ENCODE data around the gene PSAPL1.

The PSAPL1 gene

GRCh38 chr4:7416745-7417432 is 17.8 kb downstream of the PSAPL1 start:
- no peak for DNase-seq

DNA sequence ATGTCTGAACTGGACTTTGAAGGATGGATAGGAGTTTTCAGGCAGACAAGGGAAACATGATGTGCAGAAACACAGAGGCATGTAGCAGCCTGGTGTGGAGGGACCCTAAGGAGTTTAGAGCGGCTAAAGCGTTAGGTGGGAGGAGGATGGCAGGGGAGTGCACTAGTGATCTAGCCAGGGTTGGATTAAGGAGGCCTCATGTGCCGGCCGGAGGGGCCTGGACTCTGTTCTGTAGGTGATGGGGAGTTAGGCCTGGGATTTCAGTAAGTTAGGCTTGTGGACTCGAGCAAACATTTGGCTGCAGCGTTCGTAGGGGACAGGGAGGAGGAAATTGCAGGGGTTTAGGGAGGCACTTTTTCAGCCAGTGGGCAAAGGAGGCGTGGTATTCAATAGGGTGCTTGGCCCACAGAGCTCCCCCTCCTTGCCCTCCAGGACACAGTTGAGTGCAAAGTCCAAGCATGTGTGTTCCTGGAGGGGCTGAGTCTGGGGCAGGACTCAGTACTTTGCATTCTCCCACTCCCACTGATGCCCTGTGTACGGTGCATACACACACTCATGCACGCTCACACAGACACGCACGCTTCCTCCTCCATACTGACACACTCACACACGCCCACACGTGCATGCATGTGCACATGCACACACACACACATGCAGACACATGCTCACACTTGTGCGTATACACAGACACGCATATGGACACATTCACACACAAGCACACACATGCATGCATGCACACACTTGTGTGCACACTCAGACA is 18.6 kb downstream of the PSAPL1 start:
- DNase-seq = no peak

GRCh38 chr4:7414736-7415510 is 19.8 kb downstream of the PSAPL1 start:
- DNase-seq = no peak

GRCh38 chr4:7414046-7414445 is 20.7 kb downstream of the PSAPL1 start:
- DNase-seq = no peak

DNA sequence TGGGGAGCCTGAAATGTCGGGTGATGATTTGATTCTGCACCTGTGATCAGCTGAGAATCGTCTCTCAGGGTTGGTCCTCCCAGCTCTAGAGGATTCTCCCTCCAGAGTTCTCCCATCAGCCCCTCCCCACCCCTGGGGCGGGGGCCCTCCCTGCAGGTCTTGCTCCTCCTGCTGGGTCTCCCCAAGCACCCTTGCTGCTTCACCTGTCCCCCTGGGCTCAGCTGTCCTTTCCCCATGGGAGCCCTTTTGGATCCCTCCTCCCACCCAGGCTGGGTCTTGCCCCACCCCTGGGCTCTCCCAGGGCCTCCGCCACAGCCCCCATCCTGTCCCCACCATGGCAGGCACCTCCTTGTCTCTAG is 22.2 kb downstream of the PSAPL1 start:
- DNase-seq = no peak

GRCh38 chr4:7411896-7412553 is 22.7 kb downstream of the PSAPL1 start:
- DNase-seq = no peak

- DNase-seq = no peak
Observed at GRCh38 chr4:7411491-7411890, 23.2 kb downstream of the PSAPL1 start.

GRCh38 chr4:7410446-7410845 is 24.3 kb downstream of the PSAPL1 start:
- DNase-seq = no peak

- no peak for DNase-seq
Observed at GRCh38 chr4:7408166-7408565, 26.6 kb downstream of the PSAPL1 start.

GRCh38 chr4:7403001-7403400 is 31.7 kb downstream of the PSAPL1 start:
- DNase-seq = no peak

GRCh38 chr4:7402526-7402925 is 32.2 kb downstream of the PSAPL1 start:
- DNase-seq = no peak

DNA sequence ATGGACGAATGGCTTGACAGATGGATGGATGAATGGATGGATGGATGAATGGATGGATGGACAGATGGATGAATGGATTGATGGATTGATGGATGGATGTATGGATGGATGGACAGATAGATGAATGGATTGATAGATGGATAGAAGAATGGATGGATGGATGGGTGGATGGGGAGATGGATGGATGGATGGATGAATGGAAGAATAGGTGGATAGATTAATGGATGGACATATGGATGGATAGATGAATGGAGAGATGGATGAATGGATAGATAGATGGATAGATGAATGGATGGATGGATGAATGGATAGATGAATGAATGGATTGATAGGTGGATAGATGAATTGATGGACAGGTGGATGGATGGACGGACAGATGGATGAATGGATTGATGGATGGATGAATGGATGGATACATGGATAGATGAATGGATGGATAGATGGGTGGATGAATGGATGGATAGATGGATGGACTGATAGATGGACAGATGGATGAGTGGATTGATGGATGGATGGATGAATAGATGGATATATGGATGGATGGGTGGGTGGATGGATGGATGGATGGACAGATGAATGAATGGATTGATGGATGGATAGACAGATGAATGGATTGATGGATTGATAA is 33.9 kb downstream of the PSAPL1 start:
- no peak for DNase-seq

DNA sequence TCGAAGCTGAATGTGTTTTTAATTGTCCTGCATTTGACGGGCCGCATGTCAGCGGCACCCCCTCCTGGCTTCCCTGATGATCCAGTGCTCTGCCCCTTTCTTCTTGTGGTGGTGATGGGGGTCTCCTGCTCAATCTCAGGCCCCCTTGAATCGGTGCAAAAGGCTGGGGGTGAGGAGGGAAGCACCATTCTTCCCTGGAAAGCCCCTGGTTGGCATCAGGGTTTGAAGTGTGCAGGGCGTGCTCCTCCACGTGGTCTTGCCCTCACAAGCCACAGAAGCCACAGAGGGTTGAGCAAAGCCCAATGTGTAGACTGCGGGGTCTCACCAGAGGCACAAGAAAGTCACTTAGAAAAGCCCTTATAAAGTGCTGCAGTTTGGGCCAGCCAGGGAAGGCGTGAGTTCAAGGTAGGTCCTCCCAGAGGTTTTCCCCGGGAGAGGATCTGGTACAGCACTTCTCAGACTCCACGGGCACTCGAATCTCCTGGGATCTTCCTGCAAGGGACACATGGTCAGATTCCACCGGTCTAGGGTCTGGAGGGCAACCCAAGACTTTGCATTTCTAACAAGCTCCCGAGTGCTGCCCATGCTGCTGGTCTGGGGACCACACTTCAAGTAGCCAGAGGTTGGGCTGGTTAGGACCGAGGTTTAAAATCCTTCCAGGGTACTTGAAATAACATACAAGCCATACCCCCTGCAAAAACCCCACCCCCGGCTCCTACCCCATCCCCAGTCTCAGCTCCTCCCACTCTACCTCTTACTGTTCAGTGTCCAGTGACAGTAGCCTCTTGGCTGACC is 35.1 kb downstream of the PSAPL1 start:
- DNase-seq = no peak

DNA sequence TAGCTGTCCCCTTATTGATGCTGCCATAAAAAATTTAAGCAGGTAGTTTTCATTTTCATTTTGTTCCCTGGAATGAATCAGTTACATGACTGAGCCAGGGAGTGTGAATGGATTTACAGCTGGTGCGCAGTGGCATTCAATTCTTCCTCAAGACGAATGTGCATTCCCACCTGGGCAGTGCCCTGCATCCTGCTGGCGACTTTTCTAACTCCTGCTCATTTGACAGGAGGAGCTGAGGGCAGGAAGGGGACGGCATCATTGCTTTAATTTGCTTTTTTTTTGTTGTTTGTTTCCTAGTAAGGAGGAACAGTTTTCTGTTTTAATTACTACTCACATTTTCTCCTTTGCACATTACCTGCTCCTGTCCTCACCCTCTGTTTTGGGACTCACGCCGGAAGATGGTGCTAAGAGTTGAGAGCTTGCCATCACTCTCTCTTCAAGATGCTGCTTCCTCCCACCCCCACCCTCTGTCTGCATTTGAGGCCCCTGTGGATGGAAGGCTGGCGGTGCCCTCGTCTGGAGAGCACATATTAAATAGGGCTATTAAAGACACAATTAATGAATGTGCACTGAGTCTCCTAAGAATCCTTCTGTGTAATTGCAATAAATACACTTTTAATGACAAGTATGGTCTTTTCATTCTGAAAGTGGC is 35.8 kb downstream of the PSAPL1 start:
- DNase-seq = no peak

GRCh38 chr4:7398104-7398423 is 36.7 kb downstream of the PSAPL1 start:
- DNase-seq = no peak

DNA sequence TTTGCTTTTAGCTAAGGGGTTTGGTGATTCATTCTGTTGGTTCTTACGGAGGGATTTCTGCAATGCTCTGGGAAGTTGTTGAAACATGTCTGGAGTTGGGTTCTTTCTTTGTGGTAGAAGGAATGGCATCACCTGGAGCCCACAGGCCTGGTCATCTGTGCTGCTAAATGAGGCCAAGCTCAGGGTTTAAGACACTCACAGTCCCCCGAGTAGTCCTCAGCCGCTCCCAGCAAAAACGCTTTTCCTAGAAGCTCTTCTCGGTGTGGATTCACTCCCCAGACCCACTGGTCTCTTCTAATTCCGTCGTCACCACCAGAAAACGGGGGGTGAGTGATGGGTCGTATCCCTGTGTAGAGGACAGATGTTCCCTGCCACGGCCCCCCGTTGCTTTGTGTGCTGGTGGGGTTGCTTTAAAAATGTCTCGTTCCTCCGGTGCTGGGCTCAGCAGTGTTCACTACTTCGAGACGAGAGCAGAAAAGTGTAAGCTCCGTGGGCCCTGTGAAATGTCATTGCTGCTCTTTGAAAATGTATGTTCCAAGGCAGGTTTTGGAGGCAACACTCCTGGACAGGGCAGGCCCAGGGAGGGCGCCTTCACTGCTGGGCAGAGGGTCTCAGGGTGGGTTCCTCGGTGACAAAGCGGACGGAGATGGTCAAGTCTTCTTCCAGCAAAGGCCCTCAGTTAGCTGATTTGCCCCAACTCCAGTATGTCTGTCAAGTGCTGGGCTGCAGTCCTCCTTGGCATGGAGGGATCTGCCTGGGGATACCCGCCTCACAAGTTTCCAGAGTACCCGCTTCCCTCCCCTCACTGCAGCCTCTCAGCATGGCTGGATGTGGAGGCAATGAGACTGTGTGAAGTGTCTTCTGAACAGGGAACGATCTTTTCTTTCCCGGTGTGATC is 37.3 kb downstream of the PSAPL1 start:
- no peak for DNase-seq

DNA sequence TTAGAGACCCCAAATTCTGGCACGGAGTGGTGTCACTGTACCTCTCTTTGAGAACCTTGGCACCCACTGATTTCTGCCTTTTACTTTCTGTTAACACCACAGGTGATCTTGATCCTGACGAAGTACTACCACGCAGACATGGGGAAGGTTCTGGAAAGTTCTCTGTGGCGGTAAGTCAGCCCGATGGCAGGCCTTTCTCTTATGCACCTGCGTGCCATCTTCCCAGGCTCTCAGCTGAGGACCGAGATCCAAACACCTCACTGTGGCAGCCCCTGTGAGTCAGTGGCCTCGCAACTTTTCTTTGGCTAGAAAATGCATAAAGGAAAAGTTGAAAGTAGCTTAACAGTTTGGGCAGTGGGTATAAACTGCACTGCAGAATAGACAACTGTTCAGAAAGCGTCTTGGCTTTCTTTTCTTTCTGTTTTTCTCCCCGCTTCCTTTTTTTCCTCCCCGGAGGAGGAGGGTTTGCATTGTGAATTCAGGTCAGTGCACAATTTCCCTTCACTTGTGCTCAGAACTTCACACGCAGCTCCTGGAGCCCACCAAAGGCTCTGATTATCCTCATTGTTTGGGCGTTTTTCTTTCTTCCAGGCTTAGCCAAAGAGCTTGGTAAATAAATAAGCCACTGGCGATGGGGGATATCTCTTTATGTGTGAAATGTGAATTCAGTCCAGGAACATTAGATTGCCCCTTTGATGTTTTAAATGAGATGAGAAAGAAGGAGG is 38.4 kb downstream of the PSAPL1 start:
- DNase-seq = no peak

- no peak for DNase-seq
Observed at GRCh38 chr4:7395645-7396044, 39.1 kb downstream of the PSAPL1 start.

DNA sequence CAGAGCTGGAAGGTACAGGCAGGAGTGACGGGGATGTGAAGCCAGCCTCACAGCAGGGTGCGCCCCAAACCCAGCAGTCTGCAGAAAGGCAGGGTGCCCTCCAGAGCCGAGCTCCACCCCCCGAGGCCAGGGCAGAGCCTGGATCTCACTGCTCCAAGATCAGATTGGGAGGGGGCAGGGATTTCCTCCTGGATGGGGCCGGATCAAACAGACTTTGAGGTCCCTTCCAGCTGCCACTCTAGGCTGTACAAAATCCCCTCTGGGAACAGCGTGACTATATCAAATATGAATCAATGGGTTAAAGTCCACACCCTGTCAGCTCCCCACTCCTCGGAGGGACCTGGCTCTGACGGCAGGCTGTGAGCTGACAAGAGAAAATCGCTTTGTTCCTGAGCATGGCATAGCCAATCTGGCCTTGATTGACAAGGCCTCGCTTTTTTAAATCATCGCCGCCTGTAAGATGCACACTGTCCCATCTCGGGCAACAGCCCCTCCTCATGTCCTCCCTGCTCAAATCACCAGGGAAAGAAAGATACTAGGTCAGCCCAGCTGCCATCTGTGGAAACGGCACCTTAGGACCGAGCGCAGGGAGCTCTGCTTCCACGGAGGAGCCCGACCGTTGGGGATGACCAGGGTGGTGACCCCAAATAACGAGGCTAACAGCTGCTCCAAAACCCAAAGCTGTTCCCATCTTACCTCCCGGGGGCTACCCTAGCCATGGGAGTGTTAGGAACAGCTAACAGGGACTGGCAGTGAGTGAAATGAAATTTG is 39.9 kb downstream of the PSAPL1 start:
- no peak for DNase-seq

All from amniotic stem cell (primary cell).